Erythroblast (primary cell): Measurements from ENCODE around the gene DNAJB6.

Experiments used
- GATA1 ChIP-seq: IDR thresholded peaks from 2 replicates; pipeline ENCODE4 v1.6.1; 2011; ENCODE audit warnings: low read depth, mild to moderate bottlenecking, control low read depth, low read length, moderate library complexity
- POLR2A ChIP-seq: IDR thresholded peaks from 2 replicates; pipeline ENCODE4 v1.6.1; 2011; ENCODE audit warnings: mild to moderate bottlenecking, low read length

DNA sequence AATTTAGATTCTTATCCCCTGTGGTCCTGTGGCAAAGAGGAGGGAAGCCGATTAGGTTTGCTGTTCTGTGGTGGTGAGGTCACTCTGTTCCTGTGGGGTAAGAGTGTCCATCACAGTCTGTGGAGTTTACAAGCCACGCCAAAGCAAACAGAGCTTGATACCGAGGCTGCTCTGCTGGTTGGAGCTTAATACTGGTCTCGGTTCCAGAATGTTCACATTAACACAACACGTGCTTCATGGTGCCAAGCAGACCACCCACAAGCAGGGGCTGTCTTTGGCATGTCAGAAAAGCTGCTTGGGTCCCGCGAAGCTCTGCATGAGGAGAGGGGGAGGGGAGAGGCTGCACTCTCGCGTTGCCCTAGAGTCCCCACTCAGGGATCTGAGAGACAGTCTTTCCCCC is 47.5 kb downstream of the DNAJB6 start:
- TF ChIP-seq POLR2A (no peak), GATA1 (no peak)
